Endothelial cell of umbilical vein (primary cell): ENCODE results near the gene SLC25A43. TPM values are rescaled to one million over a fixed set of nuclear protein-coding genes. Genes with fewer than 3 reads are reported as not detected.

Experiments
- BruUV-seq: library from RNA; stranded (reverse); fragments of 400-500 nt; replicated peaks from 2 replicates; lab custom pipeline; 2021; lab: Mats Ljungman, UMichigan
- CTCF ChIA-PET: fragments of 300-600, 350-600 bp; sonication (Branson Sonifier 250); formaldehyde crosslinking; loops from one replicate; lab custom pipeline; 2021; ENCODE audit warnings: antibody characterized with exemption, inconsistent platforms; lab: Charles Lee
- POLR2A ChIA-PET: fragments of 300-600, 350-600 bp; sonication (Branson Sonifier 250); formaldehyde crosslinking; loops from one replicate; lab custom pipeline; 2021; ENCODE audit warnings: antibody characterized with exemption, inconsistent platforms; lab: Charles Lee
- DNase-seq: peaks from one replicate; pipeline ENCODE4 v3.0.0-alpha.2; 2011; ENCODE audit warnings: low read depth, low spot score
- FAIRE-seq: peaks from 2 replicates; lab custom pipeline; 2011; peaks lifted over from hg19 to GRCh38; lab: Jason Lieb, UNC
- H2AFZ ChIP-seq: 2 replicates; pipeline ENCODE4 v1.6.0; 2012; ENCODE audit warnings: low read depth, low read length, control low read depth, inconsistent platforms
- H3K27ac ChIP-seq: 2 replicates; pipeline ENCODE4 v1.5.1; 2011; ENCODE audit warnings: low read depth, mild to moderate bottlenecking, control low read depth, low read length, moderate library complexity; ENCODE audit not compliant: insufficient read depth
- H3K27me3 ChIP-seq, 2 experiments: 2 replicates each; pipeline versions ENCODE4 v1.6.0 to v1.6.1; 2011; ENCODE audit warnings: low read length in 2 of 2, mixed read lengths in 1 of 2; ENCODE audit not compliant: control insufficient read depth in 2 of 2, insufficient read depth in 2 of 2
- H3K36me3 ChIP-seq, 2 experiments: 2 replicates in 1 of 2; 3 replicates in 1 of 2; pipeline ENCODE4 v1.5.1; 2011; ENCODE audit warnings: low read length in 2 of 2, mild to moderate bottlenecking in 1 of 2, moderate library complexity in 1 of 2; ENCODE audit not compliant: control insufficient read depth in 2 of 2, insufficient read depth in 2 of 2; ENCODE audit errors: extremely low read depth in 1 of 2
- H3K4me1 ChIP-seq: 3 replicates; pipeline ENCODE4 v1.5.1; 2011; ENCODE audit warnings: mild to moderate bottlenecking, low read length; ENCODE audit not compliant: control insufficient read depth, insufficient read depth; ENCODE audit errors: extremely low read depth
- H3K4me2 ChIP-seq: 2 replicates; pipeline ENCODE4 v1.6.1; 2011; ENCODE audit warnings: low read length, control low read depth, mixed read lengths; ENCODE audit not compliant: insufficient read depth
- H3K4me3 ChIP-seq, 3 experiments: fragments of 200-600 bp in 1 of 3; sonication (generic), shearing (Covaris generic) in 1 of 3; replicated peaks in 1 of 3; 2 replicates each; pipeline ENCODE4 v1.5.1; 2011 to 2016; ENCODE audit warnings: control low read depth in 3 of 3, low read length in 3 of 3, mild to moderate bottlenecking in 2 of 3, inconsistent platforms in 1 of 3, low read depth in 1 of 3, moderate library complexity in 1 of 3; ENCODE audit not compliant: insufficient read depth in 1 of 3
- H3K79me2 ChIP-seq: 2 replicates; pipeline ENCODE4 v1.6.0; 2012; ENCODE audit warnings: low read length, inconsistent platforms; ENCODE audit not compliant: control insufficient read depth, insufficient read depth
- H3K9ac ChIP-seq: replicated peaks from 2 replicates; pipeline ENCODE3; 2011; ENCODE audit warnings: low read length, control low read depth; ENCODE audit not compliant: insufficient read depth; ENCODE audit errors: extremely low read depth
- H3K9me1 ChIP-seq: replicated peaks from 3 replicates; pipeline ENCODE4 v1.6.0; 2011; ENCODE audit warnings: mild to moderate bottlenecking, low read length; ENCODE audit not compliant: control insufficient read depth, insufficient read depth; ENCODE audit errors: extremely low read depth
- H3K9me3 ChIP-seq: replicated peaks from 2 replicates; pipeline ENCODE4 v1.5.1; 2012; ENCODE audit warnings: low read length, inconsistent platforms; ENCODE audit not compliant: control insufficient read depth, insufficient read depth
- H4K20me1 ChIP-seq: replicated peaks from 2 replicates; pipeline ENCODE3; 2011; ENCODE audit warnings: mild to moderate bottlenecking, low read length; ENCODE audit not compliant: control insufficient read depth, insufficient read depth; ENCODE audit errors: extremely low read depth
- EZH2 ChIP-seq: IDR thresholded peaks from 2 replicates; pipeline ENCODE4 v1.6.1; 2012; ENCODE audit warnings: borderline replicate concordance, low read depth, mild to moderate bottlenecking, moderate library complexity, low read length, inconsistent platforms; ENCODE audit not compliant: severe bottlenecking
- GATA2 ChIP-seq: IDR thresholded peaks from 2 replicates; pipeline ENCODE4 v1.7.0; 2011; ENCODE audit warnings: low read depth, mild to moderate bottlenecking, moderate library complexity, mixed read lengths, low read length; ENCODE audit not compliant: insufficient read length, insufficient read depth
- MYC ChIP-seq: IDR thresholded peaks from one replicate; pipeline ENCODE4 v1.6.1; 2011; ENCODE audit warnings: mild to moderate bottlenecking, low read depth, low read length
- POLR2A ChIP-seq: IDR thresholded peaks from 2 replicates; pipeline ENCODE4 v1.6.1; 2012; ENCODE audit warnings: low read depth, mild to moderate bottlenecking, control low read depth, low read length
- POLR2AphosphoS5 ChIP-seq: IDR thresholded peaks from 2 replicates; pipeline ENCODE4 v1.6.1; 2012; ENCODE audit warnings: low read depth, mild to moderate bottlenecking, control low read depth, low read length, moderate library complexity; ENCODE audit not compliant: insufficient read depth
- dilution Hi-C: fragments of 300-500 bp; cut with MboI; formaldehyde crosslinking; loops from one replicate; pipeline ENCODE4 v1.15.0; 2019; ENCODE audit warnings: low sequenced_read_pairs; ENCODE audit not compliant: extremely low pct_ligation_motif_present
- intact Hi-C: fragments of 100-400 bp; cut with micrococcal nuclease; formaldehyde crosslinking; loops from one replicate; pipeline ENCODE4 v1.10.0; 2022
- polyA plus RNA-seq, 4 experiments: library from polyadenylated mRNA; depleted of rRNA in 3 of 4; stranded (reverse) in 3 of 4; unstranded in 1 of 4; fragments of >200 nt; gene quantifications; 2 replicates each; pipeline versions ENCODE4 v1.2.1 to v1.2.3, GENCODE V29; 2011 to 2012; ENCODE audit warnings: missing spikeins in 1 of 4
- total RNA-seq: library from RNA; stranded (reverse); gene quantifications from 2 replicates; pipeline ENCODE4 v1.2.3, GENCODE V29; 2021
- TF ChIP-seq, protein P1 (sequence below), 2 donors: IDR thresholded peaks; 1 replicate in 1 of 2; 2 replicates in 1 of 2; pipeline ENCODE4 v1.5.1; 2011; ENCODE audit warnings: low read length in 2 of 2, mild to moderate bottlenecking in 2 of 2, moderate library complexity in 2 of 2, control low read depth in 1 of 2, inconsistent platforms in 1 of 2, low read depth in 1 of 2; ENCODE audit not compliant: insufficient read depth in 1 of 2; ENCODE audit errors: extremely low read depth in 1 of 2

SLC25A43 gene
- total and polyA plus RNA-seq, 2 donors (not counting 3 experiments of a cell fraction or from before 2014, with no cell fraction given): 7.2 to 11.5 TPM

DNA sequence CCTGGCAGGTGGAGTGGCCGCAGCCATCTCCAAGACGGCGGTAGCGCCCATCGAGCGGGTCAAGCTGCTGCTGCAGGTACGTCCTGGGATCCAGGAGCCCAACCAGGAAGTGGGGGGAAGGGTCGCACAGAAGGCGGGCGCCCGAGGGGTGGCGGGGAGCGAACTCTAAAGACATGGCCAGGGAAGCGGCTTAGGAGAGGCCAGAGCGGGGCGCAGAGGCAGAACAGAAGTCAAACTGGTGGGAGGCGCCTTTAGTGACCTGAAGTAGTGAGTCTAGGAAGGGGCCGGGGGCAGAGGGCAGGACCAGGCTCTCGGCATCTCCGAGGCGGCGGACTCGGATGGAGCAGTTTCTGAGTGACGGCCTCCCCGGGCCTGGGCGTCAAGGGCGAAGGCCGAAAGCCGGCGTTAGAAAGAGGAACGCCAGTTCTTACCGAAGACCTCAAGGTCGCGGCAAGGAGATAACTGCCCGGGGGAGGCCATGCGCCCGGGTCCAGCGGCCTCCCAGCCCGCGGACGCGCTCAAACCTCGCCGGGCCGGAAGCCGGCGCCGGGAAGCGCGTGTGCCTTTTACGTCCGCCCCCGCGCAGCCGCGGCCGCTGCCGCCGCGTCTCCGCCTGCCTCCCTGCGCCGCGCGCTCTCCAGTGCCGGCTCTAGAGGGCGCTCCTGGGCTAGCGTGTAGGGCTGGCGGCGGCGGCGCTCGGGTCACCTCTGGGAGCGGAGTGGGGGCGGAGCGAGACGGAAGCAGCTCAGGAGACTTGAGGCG lies 69.6 kb downstream of the SLC25A43 start:
- peak overlapping the region; percentile 73 for H3K9ac ChIP-seq
- intact Hi-C loops (loop anchor here (1.0 to 5.0 kb wide), 4 partner anchors 14 to 384 kb away; partner anchors contain the start of genes SLC25A43 and UPF3B), dilution Hi-C loops (no loop called here)
- H3K4me3 ChIP-seq: peak overlapping the region; percentile 51 to 89 (median 58)
- H3K79me2 ChIP-seq: peaks cover 9% of the 10 kb centered on the region
- no peaks in the 10 kb centered on the region for H3K27me3 ChIP-seq
- peak; percentile 66 for FAIRE-seq
- DNase-seq: peak; percentile 81
- ChIA-PET CTCF (interaction anchor here (0.5 to 1.5 kb wide), 5 partner anchors 9 to 44 kb away, joined by 3 to 10 read pairs (median 5); no protein-coding TSS in a partner anchor), POLR2A (no interaction called here)
- peaks cover 5 to 6% of the 10 kb centered on the region in 2 experiments for H3K36me3 ChIP-seq
- no peaks in the 10 kb centered on the region for H3K9me1 ChIP-seq
- no peak for TF ChIP-seq MYC
- no peak for TF ChIP-seq GATA2
- no peak for TF ChIP-seq EZH2
- TF ChIP-seq POLR2A: no peak
- peak; percentile 46 for TF ChIP-seq POLR2AphosphoS5
- TF ChIP-seq, protein P1, sequence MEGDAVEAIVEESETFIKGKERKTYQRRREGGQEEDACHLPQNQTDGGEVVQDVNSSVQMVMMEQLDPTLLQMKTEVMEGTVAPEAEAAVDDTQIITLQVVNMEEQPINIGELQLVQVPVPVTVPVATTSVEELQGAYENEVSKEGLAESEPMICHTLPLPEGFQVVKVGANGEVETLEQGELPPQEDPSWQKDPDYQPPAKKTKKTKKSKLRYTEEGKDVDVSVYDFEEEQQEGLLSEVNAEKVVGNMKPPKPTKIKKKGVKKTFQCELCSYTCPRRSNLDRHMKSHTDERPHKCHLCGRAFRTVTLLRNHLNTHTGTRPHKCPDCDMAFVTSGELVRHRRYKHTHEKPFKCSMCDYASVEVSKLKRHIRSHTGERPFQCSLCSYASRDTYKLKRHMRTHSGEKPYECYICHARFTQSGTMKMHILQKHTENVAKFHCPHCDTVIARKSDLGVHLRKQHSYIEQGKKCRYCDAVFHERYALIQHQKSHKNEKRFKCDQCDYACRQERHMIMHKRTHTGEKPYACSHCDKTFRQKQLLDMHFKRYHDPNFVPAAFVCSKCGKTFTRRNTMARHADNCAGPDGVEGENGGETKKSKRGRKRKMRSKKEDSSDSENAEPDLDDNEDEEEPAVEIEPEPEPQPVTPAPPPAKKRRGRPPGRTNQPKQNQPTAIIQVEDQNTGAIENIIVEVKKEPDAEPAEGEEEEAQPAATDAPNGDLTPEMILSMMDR (IDR thresholded peaks at IDR 0.05; ENCODE audit: extremely low read depth in 1 of 2, insufficient read depth in 1 of 2, low read depth in 1 of 2, low read length in 2 of 2): peak; percentile 53 to 71
- H2AFZ ChIP-seq: no peak overlapping the region
- peak overlapping the region; percentile 80 for H3K4me2 ChIP-seq
- TSS peak; percentile 82 for BruUV-seq
- peak overlapping the region; percentile 87 for H3K27ac ChIP-seq
- H3K4me1 ChIP-seq: peaks cover 5% of the 10 kb centered on the region
- no peaks in the 10 kb centered on the region for H3K9me3 ChIP-seq
- H4K20me1 ChIP-seq: no peaks in the 10 kb centered on the region
